H9 (cell line): Measurements from ENCODE around the gene ATAD3B. TPM values are rescaled to one million over a fixed set of nuclear protein-coding genes. Genes with fewer than 3 reads are reported as not detected.
"Not testable (repeated sequence)": the region's sequence is repeated elsewhere in the genome, so short reads cannot be mapped to it uniquely, and the experiment has no call there.

Experiments
- DNase-seq: peaks from one replicate; pipeline ENCODE4 v3.0.0-alpha.2; 2017
- H2AFZ ChIP-seq: one replicate; pipeline ENCODE4 v1.6.1; 2013; ENCODE audit warnings: mild to moderate bottlenecking, low read length, control low read depth, moderate library complexity
- H2AK5ac ChIP-seq: 2 replicates; pipeline ENCODE4 v1.6.1; 2013; ENCODE audit warnings: low read length, control low read depth, mixed read lengths; ENCODE audit not compliant: insufficient read length
- H2BK120ac ChIP-seq: one replicate; pipeline ENCODE4 v1.6.1; 2013; ENCODE audit warnings: low read depth, mild to moderate bottlenecking, low read length, control low read depth, inconsistent platforms; ENCODE audit not compliant: poor library complexity, severe bottlenecking
- H2BK12ac ChIP-seq: 2 replicates; pipeline ENCODE4 v1.6.1; 2013; ENCODE audit warnings: low read length, control low read depth, mixed read lengths, low read depth; ENCODE audit not compliant: insufficient read length
- H2BK15ac ChIP-seq: 2 replicates; pipeline ENCODE4 v1.6.1; 2013; ENCODE audit warnings: low read depth, low read length, control low read depth
- H2BK20ac ChIP-seq: one replicate; pipeline ENCODE4 v1.6.1; 2013; ENCODE audit warnings: low read depth, mild to moderate bottlenecking, low read length, control low read depth, inconsistent platforms; ENCODE audit not compliant: poor library complexity, severe bottlenecking
- H2BK5ac ChIP-seq: 2 replicates; pipeline ENCODE4 v1.6.1; 2013; ENCODE audit warnings: low read length, control low read depth, mixed read lengths; ENCODE audit not compliant: insufficient read length
- H3K14ac ChIP-seq: 2 replicates; pipeline ENCODE4 v1.6.1; 2013; ENCODE audit warnings: low read length, control low read depth; ENCODE audit not compliant: insufficient read depth
- H3K18ac ChIP-seq: 2 replicates; pipeline ENCODE4 v1.6.1; 2013; ENCODE audit warnings: low read depth, mild to moderate bottlenecking, mixed read lengths, low read length, control low read depth; ENCODE audit not compliant: insufficient read length
- H3K23ac ChIP-seq: 2 replicates; pipeline ENCODE4 v1.6.1; 2013; ENCODE audit warnings: low read length, control low read depth, mixed read lengths, low read depth; ENCODE audit not compliant: insufficient read length
- H3K23me2 ChIP-seq: 2 replicates; pipeline ENCODE4 v1.6.1; 2013; ENCODE audit warnings: low read depth, mild to moderate bottlenecking, mixed read lengths, low read length, control low read depth; ENCODE audit not compliant: insufficient read length, poor library complexity, severe bottlenecking
- H3K27ac ChIP-seq: 2 replicates; pipeline ENCODE4 v1.5.1; 2013; ENCODE audit warnings: low read length, control low read depth, mixed read lengths, low read depth; ENCODE audit not compliant: insufficient read length
- H3K27me3 ChIP-seq: 2 replicates; pipeline ENCODE4 v1.6.1; 2013; ENCODE audit warnings: low read length, control low read depth, inconsistent platforms; ENCODE audit not compliant: insufficient read depth
- H3K4ac ChIP-seq: 2 replicates; pipeline ENCODE4 v1.6.1; 2013; ENCODE audit warnings: low read depth, mild to moderate bottlenecking, control low read depth, inconsistent platforms, low read length, moderate library complexity
- H3K4me1 ChIP-seq: 2 replicates; pipeline ENCODE4 v1.6.1; 2013; ENCODE audit warnings: low read length, control low read depth, inconsistent platforms; ENCODE audit not compliant: insufficient read depth
- H3K4me2 ChIP-seq: 2 replicates; pipeline ENCODE4 v1.6.1; 2013; ENCODE audit warnings: low read length, control low read depth, mixed read lengths; ENCODE audit not compliant: insufficient read length, insufficient read depth
- H3K56ac ChIP-seq: 2 replicates; pipeline ENCODE4 v1.6.1; 2013; ENCODE audit warnings: low read depth, mild to moderate bottlenecking, mixed read lengths, low read length, control low read depth; ENCODE audit not compliant: insufficient read length
- H3K79me1 ChIP-seq: 2 replicates; pipeline ENCODE4 v1.6.1; 2013; ENCODE audit warnings: low read depth, mild to moderate bottlenecking, moderate library complexity, low read length, control low read depth, inconsistent platforms; ENCODE audit not compliant: insufficient read depth, poor library complexity, severe bottlenecking
- H3K79me2 ChIP-seq: 2 replicates; pipeline ENCODE4 v1.6.1; 2013; ENCODE audit warnings: low read length, control low read depth, inconsistent platforms; ENCODE audit not compliant: insufficient read depth
- H3K9ac ChIP-seq: 2 replicates; pipeline ENCODE4 v1.6.1; 2013; ENCODE audit warnings: low read length, control low read depth, mixed read lengths; ENCODE audit not compliant: insufficient read length; ENCODE audit errors: extremely low read depth
- H3K9me3 ChIP-seq: one replicate; pipeline ENCODE4 v1.6.1; 2013; ENCODE audit warnings: low read depth, low read length, inconsistent platforms; ENCODE audit not compliant: control insufficient read depth
- H3T11ph ChIP-seq: one replicate; pipeline ENCODE4 v1.6.1; 2013; ENCODE audit warnings: mild to moderate bottlenecking, low read length, control low read depth, inconsistent platforms
- H4K20me1 ChIP-seq: one replicate; pipeline ENCODE4 v1.6.1; 2013; ENCODE audit not compliant: control insufficient read depth, insufficient read length, insufficient read depth
- H4K5ac ChIP-seq: 2 replicates; pipeline ENCODE4 v1.6.1; 2013; ENCODE audit warnings: low read depth, mild to moderate bottlenecking, mixed read lengths, low read length, control low read depth; ENCODE audit not compliant: insufficient read length
- H4K8ac ChIP-seq: replicated peaks from 2 replicates; pipeline ENCODE4 v1.6.1; 2013; ENCODE audit warnings: low read length, control low read depth, mixed read lengths, low read depth; ENCODE audit not compliant: insufficient read length
- H4K91ac ChIP-seq: 2 replicates; pipeline ENCODE4 v1.6.1; 2013; ENCODE audit warnings: low read depth, mild to moderate bottlenecking, moderate library complexity, mixed read lengths, low read length, control low read depth; ENCODE audit not compliant: insufficient read length
- H3K27ac Mint-ChIP-seq, 3 experiments: 2 replicates in 2 of 3; 3 replicates in 1 of 3; pipeline ENCODE4 v1.8.0; 2020 to 2021; ENCODE audit warnings: mixed read lengths in 3 of 3, mild to moderate bottlenecking in 1 of 3, moderate library complexity in 1 of 3
- H3K27me3 Mint-ChIP-seq: 2 replicates; pipeline ENCODE4 v1.8.0; 2021; ENCODE audit warnings: low read depth, mild to moderate bottlenecking, moderate library complexity, mixed read lengths
- H3K36me3 Mint-ChIP-seq, 3 experiments: 2 replicates in 2 of 3; 3 replicates in 1 of 3; pipeline ENCODE4 v1.8.0; 2020 to 2021; ENCODE audit warnings: low read depth in 3 of 3, mixed read lengths in 3 of 3; ENCODE audit not compliant: insufficient read depth in 1 of 3
- H3K4me1 Mint-ChIP-seq, 2 experiments: 2 replicates each; pipeline ENCODE4 v1.8.0; 2020; ENCODE audit warnings: mixed read lengths in 2 of 2
- H3K4me3 Mint-ChIP-seq, 2 experiments: 2 replicates in 1 of 2; 3 replicates in 1 of 2; pipeline ENCODE4 v1.8.0; 2020 to 2021; ENCODE audit warnings: mild to moderate bottlenecking in 2 of 2, mixed read lengths in 2 of 2, moderate library complexity in 1 of 2
- H3K9me3 Mint-ChIP-seq, 2 experiments: 2 replicates in 1 of 2; 3 replicates in 1 of 2; pipeline ENCODE4 v1.8.0; 2020; ENCODE audit warnings: mild to moderate bottlenecking in 2 of 2, mixed read lengths in 2 of 2, moderate library complexity in 1 of 2
- WGBS: extraction: QIAGEN DNeasy Blood & Tissue Kit; methylation state at CpG from one replicate; pipeline ENCODE4 v1.1.7; 2013; ENCODE audit warnings: missing lambda C conversion rate, low lambda C conversion rate, mixed read lengths; ENCODE audit not compliant: insufficient read length; ENCODE audit errors: extremely low coverage; 5-methylcytosine and 5-hydroxymethylcytosine counted together
- total RNA-seq: library from RNA; stranded (reverse); gene quantifications from 2 replicates; pipeline ENCODE4 v1.2.1, GENCODE V29; 2021

Gene ATAD3B
- total RNA-seq, 1 experiment from 2014 or later: 78.6 TPM

DNA sequence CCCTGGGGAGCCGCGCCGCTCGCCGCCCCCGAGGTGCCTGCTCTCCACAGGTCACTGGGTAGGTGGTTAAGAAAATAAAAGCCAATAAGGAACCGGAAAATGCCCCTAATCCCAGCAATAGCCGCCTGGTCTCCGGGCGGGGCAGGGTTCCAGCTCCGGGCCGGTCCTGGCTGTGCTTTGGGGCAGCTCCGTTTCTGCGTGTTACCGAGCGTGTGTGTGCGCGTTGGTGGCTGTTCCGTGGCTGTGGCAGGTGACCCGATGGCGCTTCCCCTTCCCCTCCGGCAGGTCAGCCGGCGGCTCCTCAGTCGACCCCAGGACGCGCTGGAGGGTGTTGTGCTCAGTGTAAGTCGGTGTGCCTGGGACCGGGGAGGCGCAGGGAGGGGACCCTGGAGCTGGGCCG, 51.7 kb downstream of the ATAD3B start:
- H3K14ac ChIP-seq, H2BK5ac ChIP-seq, H3K9me3 ChIP-seq, H4K20me1 ChIP-seq, H3T11ph ChIP-seq, H2AFZ ChIP-seq, H3K23ac ChIP-seq, H3K56ac ChIP-seq, H3K4me3 Mint-ChIP-seq, H4K91ac ChIP-seq, H3K27ac Mint-ChIP-seq, H4K5ac ChIP-seq, H4K8ac ChIP-seq, H3K23me2 ChIP-seq, H3K4ac ChIP-seq, H2BK120ac ChIP-seq, H3K4me1 ChIP-seq, H3K27me3 ChIP-seq, H3K18ac ChIP-seq, H3K4me2 ChIP-seq, H3K79me2 ChIP-seq, H2AK5ac ChIP-seq, H3K27ac ChIP-seq, H3K27me3 Mint-ChIP-seq, H2BK15ac ChIP-seq, DNase-seq, H3K9me3 Mint-ChIP-seq, H3K79me1 ChIP-seq, H2BK12ac ChIP-seq, H2BK20ac ChIP-seq, H3K4me1 Mint-ChIP-seq, H3K9ac ChIP-seq: not testable (repeated sequence)
- H3K36me3 Mint-ChIP-seq: peaks cover 15 to 62% (median 33%) of the 10 kb centered on the region in 3 experiments
- WGBS: no CpG with 5 or more reads among the region's 31 CpGs

DNA sequence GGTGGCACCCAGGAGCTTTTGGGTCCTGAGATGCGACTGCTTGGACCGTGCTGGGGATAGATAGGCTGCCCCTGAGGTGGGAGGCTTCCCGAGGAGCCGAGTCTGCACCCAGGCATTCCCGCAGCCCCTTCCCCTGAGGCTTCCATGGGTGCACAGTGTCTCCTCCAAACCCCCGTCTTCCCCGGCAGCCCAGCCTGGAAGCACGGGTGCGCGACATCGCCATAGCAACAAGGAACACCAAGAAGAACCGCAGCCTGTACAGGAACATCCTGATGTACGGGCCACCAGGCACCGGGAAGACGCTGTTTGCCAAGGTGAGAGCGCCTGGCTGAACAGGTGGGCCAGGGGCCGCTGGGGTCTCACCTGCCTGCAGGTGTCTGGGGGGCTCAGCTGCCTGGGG, 52.1 kb downstream of the ATAD3B start:
- H3K4me1 ChIP-seq, H2BK12ac ChIP-seq, H3K27me3 Mint-ChIP-seq, H2BK120ac ChIP-seq, H3K4me3 Mint-ChIP-seq, H3K27me3 ChIP-seq, H4K8ac ChIP-seq, H3K4me1 Mint-ChIP-seq, H2BK15ac ChIP-seq, H3K4ac ChIP-seq, H2BK5ac ChIP-seq, H3K79me2 ChIP-seq, H3K18ac ChIP-seq, H3K23ac ChIP-seq, H3K27ac Mint-ChIP-seq, H3K9me3 ChIP-seq, H2BK20ac ChIP-seq, H2AK5ac ChIP-seq, H4K91ac ChIP-seq, H2AFZ ChIP-seq, H4K20me1 ChIP-seq, DNase-seq, H3K56ac ChIP-seq, H3K9ac ChIP-seq, H3T11ph ChIP-seq, H3K23me2 ChIP-seq, H4K5ac ChIP-seq, H3K4me2 ChIP-seq, H3K79me1 ChIP-seq, H3K9me3 Mint-ChIP-seq, H3K14ac ChIP-seq, H3K27ac ChIP-seq: not testable (repeated sequence)
- H3K36me3 Mint-ChIP-seq: peaks cover 11 to 59% (median 30%) of the 10 kb centered on the region in 3 experiments; a peak in 6 of 7 replicates
- WGBS: no CpG with 5 or more reads among the region's 17 CpGs
